NCI-H128 (cell line): ENCODE measurements around the gene HPF1.
"Not testable (repeated sequence)": the region's sequence is repeated elsewhere in the genome, so short reads cannot be mapped to it uniquely, and the experiment has no call there.

Experiments used
- DNase-seq: peaks from one replicate; lab custom pipeline; 2025; ENCODE audit not compliant: unreplicated experiment; lab: John Stamatoyannopoulos, UW

The HPF1 gene

GRCh38 chr4:169741569-169741968 is 16.2 kb downstream of the HPF1 start:
- DNase-seq = no peak

DNA sequence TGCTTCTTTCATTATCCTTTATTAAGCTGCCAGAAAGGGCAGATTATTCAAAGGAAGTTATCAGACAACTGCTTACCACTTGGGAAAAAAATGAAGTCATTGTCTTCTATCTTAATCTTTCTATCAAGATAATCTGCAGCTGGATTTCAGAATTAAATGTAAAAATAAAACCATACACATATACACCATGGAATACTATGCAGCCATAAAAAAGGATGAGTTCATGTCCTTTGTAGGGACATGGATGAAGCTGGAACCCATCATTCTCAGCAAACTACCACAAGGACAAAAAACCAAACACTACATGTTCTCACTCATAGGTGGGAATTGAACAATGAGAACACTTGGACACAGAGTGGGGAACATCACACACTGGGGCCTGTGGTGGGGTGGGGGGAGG is 19.1 kb downstream of the HPF1 start:
- not testable (repeated sequence) for DNase-seq

GRCh38 chr4:169730564-169730963 is 27.2 kb downstream of the HPF1 start:
- no peak for DNase-seq

DNA sequence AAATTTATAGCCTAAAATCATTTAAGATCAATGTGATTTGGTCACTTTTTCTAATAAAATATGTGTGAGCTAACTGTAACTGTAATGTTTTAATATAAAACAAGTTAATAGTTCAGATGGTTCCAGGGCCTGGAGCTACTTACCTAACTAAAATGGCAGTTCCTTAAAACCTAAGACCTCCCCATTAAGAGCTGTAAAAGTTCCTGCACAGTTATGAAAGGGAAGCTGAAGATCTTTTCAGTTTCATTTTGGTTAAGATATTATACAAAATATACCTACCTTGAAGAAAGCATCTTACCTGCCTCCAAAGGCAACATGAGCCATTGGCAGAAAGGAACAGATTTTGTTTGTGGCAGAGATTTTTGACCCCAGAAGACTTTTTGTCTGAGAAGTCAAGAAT is 30.1 kb downstream of the HPF1 start:
- DNase-seq = no peak

GRCh38 chr4:169724260-169724659 is 33.5 kb downstream of the HPF1 start:
- no peak for DNase-seq

- DNase-seq = no peak
Measured at GRCh38 chr4:169723207-169723965, 34.4 kb downstream of the HPF1 start.

GRCh38 chr4:169720529-169720928 is 37.2 kb downstream of the HPF1 start:
- no peak for DNase-seq

DNA sequence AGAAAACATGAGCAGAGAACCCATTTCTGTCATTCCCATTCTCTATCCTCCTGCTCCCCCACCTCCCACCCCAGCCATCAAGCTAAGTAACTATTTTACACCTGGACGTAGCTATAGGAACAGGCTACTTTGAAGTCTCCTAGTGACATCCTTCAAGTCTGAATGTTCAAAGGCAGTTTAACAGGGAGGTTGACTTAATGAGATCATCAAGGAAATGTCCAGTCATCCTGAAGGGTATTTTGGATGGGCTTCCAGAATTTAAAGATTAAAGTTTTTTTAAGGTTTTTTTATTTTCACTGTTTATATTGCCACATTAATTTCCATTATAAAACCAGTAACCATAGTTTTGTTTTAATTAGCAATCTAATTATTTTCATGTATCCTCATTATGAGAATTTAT is 41.1 kb downstream of the HPF1 start:
- DNase-seq = no peak

DNA sequence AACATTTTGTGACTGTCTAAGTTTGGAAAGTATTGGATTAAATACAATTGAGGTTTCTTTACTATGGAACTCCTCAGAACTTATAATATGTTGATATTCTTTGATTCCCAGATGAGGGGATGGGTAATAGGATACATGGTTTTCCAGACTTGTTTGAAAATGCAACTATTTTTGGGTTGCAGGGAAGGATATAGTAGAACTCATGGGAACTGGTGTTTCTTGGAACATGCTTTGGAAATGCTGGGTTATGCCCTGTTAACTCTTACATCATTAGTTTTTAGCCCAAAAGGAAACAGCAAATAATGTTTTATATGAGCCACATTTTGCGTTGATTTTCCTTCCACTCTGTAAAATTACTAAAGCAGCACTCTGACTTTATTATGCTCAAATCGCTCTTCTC is 41.9 kb downstream of the HPF1 start:
- no peak for DNase-seq

DNA sequence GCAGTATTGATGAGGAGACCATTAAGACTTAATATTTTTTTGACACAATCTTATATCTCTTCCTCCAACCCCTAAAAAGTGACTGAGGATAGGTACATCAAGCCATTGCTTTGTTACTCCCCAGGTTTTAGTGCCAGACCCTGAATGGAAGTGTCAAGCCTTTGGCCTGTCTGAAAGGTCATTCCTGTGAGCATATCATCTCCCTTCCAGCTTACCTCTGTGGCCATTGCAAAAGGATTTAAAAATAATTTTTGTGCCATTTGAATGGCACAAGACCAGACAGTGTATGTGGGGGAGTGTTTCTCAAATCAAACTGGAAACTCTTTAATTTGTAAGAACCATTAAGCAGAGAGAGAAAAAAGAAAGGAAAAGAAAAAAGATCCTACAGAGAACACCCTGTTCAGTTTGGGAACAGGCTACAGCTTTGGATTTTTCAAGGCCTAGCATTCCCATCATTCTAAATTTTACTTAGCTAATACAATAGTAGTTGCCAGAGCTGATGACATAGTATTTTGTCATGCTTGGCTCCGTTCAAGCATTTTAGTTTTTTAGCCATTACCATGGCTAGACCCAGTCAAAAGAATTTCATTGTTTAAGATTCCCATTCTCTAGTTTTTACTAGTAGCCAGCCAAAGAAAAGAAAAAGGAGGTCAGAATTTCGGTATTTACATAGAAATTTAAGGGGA is 49.6 kb downstream of the HPF1 start:
- no peak for DNase-seq

- no peak for DNase-seq
Measured at GRCh38 chr4:169698331-169698730, 59.4 kb downstream of the HPF1 start.

DNA sequence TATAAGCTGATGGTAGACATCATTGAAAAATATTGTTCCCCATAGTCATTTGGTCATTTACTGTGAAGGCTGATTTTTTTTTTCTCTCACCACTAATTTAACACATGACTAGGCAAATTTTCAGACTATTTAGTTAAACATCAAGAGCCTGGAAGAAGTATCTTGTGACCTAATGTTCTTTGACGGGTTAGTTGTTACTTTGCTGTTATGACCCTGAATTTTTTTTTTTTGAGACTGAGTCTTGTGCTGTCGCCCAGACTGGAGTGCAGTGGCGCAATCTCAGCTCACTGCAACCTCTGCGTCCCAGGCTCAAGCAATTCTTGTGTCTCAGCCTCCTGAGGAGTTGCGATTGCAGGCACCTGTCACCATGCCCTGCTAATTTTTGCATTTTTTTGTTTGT is 67.0 kb downstream of the HPF1 start:
- no peak for DNase-seq

DNA sequence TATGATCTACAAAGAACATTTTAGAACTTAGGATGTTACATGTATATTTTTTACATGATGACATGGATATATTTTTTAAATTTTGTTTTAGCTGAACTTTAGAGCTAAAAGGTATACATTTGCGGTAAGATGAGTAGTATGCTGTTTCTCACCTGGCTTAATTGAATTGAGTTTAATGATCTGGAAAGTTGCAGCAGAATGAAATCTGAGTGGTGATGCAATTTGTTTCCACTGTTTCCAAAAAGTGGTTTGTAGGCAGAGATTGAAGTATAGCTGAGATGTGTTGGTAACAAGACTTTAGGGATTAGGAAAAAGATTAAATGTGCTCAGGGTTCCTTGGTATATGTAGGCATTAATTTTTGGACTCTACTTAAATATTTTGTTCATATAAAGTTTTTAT is 68.1 kb downstream of the HPF1 start:
- DNase-seq = no peak

- no peak for DNase-seq
Measured at GRCh38 chr4:169682372-169683047, 75.2 kb downstream of the HPF1 start.
